GM23248 (cell line): ENCODE measurements around the gene ZSWIM6.

Experiments
- EZH2 ChIP-seq: fragments of 200-600 bp; sonication (generic); IDR thresholded peaks from 2 replicates; pipeline ENCODE4 v1.6.1; 2018; ENCODE audit warnings: antibody characterized with exemption, mild to moderate bottlenecking; ENCODE audit not compliant: insufficient read depth, poor library complexity, severe bottlenecking
- EZH2phosphoT487 ChIP-seq: fragments of 200-600 bp; sonication (generic); IDR thresholded peaks from 2 replicates; pipeline ENCODE4 v1.6.1; 2018; ENCODE audit warnings: antibody characterized with exemption, moderate library complexity, mild to moderate bottlenecking, low read depth; ENCODE audit not compliant: insufficient read depth

GRCh38 chr5:61350535-61350934 lies 18.5 kb downstream of the ZSWIM6 start:
- TF ChIP-seq EZH2 (no peak), EZH2phosphoT487 (no peak)
